ENCODE results near the gene PLEKHM2. TPM values are rescaled to one million over a fixed set of nuclear protein-coding genes. Genes with fewer than 3 reads are reported as not detected.

Gene PLEKHM2
- total RNA-seq, 1 donor from 2014 or later = 80.3 TPM

- DNase-seq (ENCODE audit: low read depth) = peak; percentile 42
These were observed 41.1 kb downstream of the PLEKHM2 start for GRCh38 chr1:15724949-15725880.

GRCh38 chr1:15726508-15726907 lies 42.4 kb downstream of the PLEKHM2 start:
- DNase-seq (ENCODE audit: low read depth) = peak; percentile 66

- no peak for DNase-seq (ENCODE audit: low read depth)
These were observed 42.9 kb downstream of the PLEKHM2 start for GRCh38 chr1:15727021-15727420.

GRCh38 chr1:15727424-15727823 lies 43.3 kb downstream of the PLEKHM2 start:
- peak; percentile 67 for DNase-seq (ENCODE audit: low read depth)

GRCh38 chr1:15727866-15728534 lies 43.9 kb downstream of the PLEKHM2 start:
- no peak for DNase-seq (ENCODE audit: low read depth)

- no peak for DNase-seq (ENCODE audit: low read depth)
These were observed 45.0 kb downstream of the PLEKHM2 start for GRCh38 chr1:15728937-15729657.

GRCh38 chr1:15730423-15730822 lies 46.3 kb downstream of the PLEKHM2 start:
- no peak for DNase-seq (ENCODE audit: low read depth)

GRCh38 chr1:15730936-15731335 lies 46.8 kb downstream of the PLEKHM2 start:
- DNase-seq (ENCODE audit: low read depth) = no peak

GRCh38 chr1:15731735-15732685 lies 47.9 kb downstream of the PLEKHM2 start:
- no peak for DNase-seq (ENCODE audit: low read depth)

- DNase-seq (ENCODE audit: low read depth) = no peak
These were observed 48.6 kb downstream of the PLEKHM2 start for GRCh38 chr1:15732686-15733081.

GRCh38 chr1:15733218-15733725 lies 49.2 kb downstream of the PLEKHM2 start:
- DNase-seq (ENCODE audit: low read depth) = no peak

- no peak for DNase-seq (ENCODE audit: low read depth)
These were observed 49.7 kb downstream of the PLEKHM2 start for GRCh38 chr1:15733726-15734226.

GRCh38 chr1:15734296-15734695 lies 50.2 kb downstream of the PLEKHM2 start:
- DNase-seq (ENCODE audit: low read depth) = no peak

GRCh38 chr1:15734901-15735300 lies 50.8 kb downstream of the PLEKHM2 start:
- DNase-seq (ENCODE audit: low read depth) = no peak

GRCh38 chr1:15735304-15736037 lies 51.4 kb downstream of the PLEKHM2 start:
- no peak for DNase-seq (ENCODE audit: low read depth)

GRCh38 chr1:15736038-15736891 lies 52.1 kb downstream of the PLEKHM2 start, which contains the start of gene SLC25A34:
Gene SLC25A34, plus strand, starts transcription at chr1:15736258. Its CDS starts 228 bp downstream, at chr1:15736486.
- peak; percentile 97 for DNase-seq (ENCODE audit: low read depth)

- peak; percentile 41 for DNase-seq (ENCODE audit: low read depth)
These were observed 52.8 kb downstream of the PLEKHM2 start for GRCh38 chr1:15736892-15737261.

Data from myocyte (in vitro differentiated cells).